Cardiac septum (tissue), 1 donor: ENCODE measurements around the gene TPPP3. TPM values are rescaled to one million over a fixed set of nuclear protein-coding genes. Genes with fewer than 3 reads are reported as not detected.
"Not testable (repeated sequence)": the region's sequence is repeated elsewhere in the genome, so short reads cannot be mapped to it uniquely, and the experiment has no call there.

Source experiments
- DNase-seq: peaks from one replicate; pipeline ENCODE4 v3.0.0-alpha.2; 2020; ENCODE audit warnings: low spot score
- intact Hi-C: fragments of 100-400 bp; cut with DNase I; formaldehyde crosslinking; loops from one replicate; pipeline ENCODE4 v1.14.0; 2022
- total RNA-seq: library from RNA; stranded (reverse); fragmentation: NEBNext Ultra II Directional; extraction: Animal tissue kit (Norgen Biotek cat#: 25700); gene quantifications from one replicate; pipeline ENCODE4 v1.2.1, GENCODE V29; 2021
- donor health status: DM: no; HTN: no; CAD: no.

Gene TPPP3
- total RNA-seq, 1 donor from 2014 or later: 9.6 TPM

DNA sequence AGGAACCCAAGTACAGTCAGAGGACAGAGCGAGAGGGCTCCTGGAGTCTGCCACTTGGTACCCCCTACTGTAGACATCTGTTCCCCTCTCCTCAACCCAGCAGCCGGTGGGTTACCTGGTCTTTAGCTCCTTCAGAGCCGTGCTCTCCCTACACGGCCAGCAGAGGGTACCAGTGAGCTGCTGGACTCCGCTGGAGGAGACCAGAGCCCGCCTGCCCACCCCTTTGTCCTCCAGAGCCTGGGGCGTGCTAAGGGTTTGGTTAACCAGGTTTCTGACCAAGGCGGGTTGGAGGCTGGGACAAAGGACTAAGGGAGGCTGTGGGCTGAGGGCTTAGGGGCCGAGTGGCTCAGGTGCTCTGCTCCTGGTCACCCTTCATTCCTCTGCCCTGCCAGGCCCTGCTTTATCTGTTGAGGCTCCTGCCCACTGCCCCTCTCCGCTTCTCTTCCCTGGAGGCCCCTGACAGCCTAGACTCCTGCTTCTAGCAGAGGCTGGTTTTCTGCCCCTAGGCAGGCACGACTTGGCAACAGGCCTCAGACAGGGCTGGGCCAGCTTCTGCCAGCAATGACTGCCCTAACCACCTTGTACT, 34.9 kb upstream of the TPPP3 start:
- intact Hi-C loops: loop anchor here (5.0 kb wide), 1 partner anchor 39 kb away; no protein-coding TSS in a partner anchor
- DNase-seq: peak; percentile 82

DNA sequence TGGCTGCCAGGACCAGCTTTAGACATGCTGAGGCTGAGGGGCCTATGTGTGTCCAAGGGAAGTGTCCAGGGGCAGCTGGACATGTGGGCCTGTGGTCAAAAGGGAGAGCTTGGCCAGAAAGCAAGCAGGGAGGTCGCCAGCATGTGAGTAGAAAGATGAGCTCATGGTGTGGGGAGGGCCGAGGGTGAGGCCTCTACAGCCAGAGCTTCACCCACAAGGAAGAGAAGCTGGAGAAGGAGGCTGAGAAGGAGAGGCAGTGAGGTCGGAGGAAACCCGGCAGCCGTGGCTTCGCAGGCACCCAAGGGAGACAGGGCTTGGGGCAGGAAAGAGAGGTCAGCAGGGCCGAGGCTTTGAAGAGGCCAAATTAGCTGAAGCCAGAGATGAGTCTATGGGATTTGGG, 33.7 kb upstream of the TPPP3 start:
- no peak for DNase-seq
- intact Hi-C loops: loop anchor here (5.0 kb wide), 1 partner anchor 40 kb away; no protein-coding TSS in a partner anchor

DNA sequence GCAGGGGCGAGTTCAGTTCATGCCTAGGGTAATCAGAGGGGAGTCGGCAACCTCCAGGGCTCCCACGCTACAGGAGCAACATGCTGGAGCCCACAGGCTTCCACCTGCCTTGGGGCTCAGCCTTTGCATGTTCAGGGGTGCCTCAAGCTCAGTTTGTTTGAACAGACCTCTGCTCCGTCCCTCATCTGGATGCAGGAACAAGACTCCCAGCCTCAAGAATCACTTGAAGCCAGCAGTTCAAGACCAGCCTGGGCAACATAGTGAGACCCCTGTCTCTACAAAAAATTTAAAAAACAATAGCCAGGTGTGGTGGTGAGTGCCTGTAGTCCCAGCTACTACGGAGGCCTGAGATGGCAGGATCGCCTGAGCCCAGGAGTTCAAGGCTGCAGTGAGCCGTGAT, 32.7 kb upstream of the TPPP3 start:
- intact Hi-C loops: loop anchor here (5.0 kb wide), 1 partner anchor 41 kb away; no protein-coding TSS in a partner anchor
- DNase-seq: no peak

DNA sequence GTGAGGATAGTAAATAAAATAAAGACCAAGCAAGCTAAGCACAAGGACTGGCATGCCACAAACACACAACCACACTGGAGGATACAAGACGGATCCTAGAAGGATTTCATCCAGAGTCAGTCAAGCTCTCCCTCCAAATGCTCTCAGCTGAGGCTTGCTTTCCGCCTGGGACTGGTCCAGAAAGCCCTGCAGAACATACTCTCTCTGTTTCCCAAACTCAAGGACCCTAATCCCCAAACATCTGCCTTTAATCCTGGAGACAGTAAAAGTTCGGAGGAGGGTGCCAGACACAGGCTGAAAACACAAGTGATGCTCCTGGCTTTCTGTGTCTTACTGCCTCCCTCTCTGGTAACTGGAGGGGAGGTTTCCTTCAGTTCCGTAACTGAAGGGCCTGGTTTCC, 32.3 kb upstream of the TPPP3 start:
- DNase-seq: no peak
- intact Hi-C loops: loop anchor here (5.0 kb wide), 1 partner anchor 42 kb away; no protein-coding TSS in a partner anchor

DNA sequence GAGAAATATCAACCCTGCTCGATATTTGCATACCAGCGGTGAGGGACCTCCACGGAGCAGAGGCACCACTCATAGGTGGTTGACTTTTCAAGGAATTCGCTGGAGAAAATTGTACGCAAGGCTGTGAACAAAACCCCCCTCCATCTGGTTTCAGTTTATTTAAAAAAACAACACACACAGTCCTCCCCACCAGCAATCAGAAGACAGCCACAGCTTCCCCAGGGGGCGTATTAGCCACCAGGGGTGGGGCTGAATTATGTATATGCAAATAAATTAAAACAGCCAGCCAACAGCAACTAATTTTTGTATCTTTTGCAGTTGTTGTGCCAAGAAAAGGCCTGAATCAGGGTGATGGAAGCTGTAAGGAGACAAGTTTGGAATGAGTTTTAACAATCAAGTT, 31.8 kb upstream of the TPPP3 start:
- no peak for DNase-seq
- intact Hi-C loops: loop anchor here (5.0 kb wide), 1 partner anchor 42 kb away; no protein-coding TSS in a partner anchor

DNA sequence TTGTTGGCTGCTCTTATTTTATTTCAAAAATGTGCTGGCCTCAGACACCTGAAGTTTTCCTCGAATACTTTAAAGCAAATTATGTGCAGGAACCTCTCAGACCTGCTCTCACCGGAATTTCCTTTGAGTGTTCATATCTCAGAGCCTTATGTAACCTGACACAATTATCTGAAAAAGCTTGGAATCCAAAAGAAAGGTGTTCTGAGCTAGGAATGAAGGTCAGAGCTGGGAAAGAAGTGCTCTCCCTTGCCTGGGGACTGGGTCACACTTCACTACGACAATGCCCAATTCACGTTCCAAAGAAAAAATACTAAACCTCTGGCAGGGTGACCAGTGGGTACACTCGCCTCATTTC, 30.9 kb upstream of the TPPP3 start:
- no peak for DNase-seq
- intact Hi-C loops: no loop called here

DNA sequence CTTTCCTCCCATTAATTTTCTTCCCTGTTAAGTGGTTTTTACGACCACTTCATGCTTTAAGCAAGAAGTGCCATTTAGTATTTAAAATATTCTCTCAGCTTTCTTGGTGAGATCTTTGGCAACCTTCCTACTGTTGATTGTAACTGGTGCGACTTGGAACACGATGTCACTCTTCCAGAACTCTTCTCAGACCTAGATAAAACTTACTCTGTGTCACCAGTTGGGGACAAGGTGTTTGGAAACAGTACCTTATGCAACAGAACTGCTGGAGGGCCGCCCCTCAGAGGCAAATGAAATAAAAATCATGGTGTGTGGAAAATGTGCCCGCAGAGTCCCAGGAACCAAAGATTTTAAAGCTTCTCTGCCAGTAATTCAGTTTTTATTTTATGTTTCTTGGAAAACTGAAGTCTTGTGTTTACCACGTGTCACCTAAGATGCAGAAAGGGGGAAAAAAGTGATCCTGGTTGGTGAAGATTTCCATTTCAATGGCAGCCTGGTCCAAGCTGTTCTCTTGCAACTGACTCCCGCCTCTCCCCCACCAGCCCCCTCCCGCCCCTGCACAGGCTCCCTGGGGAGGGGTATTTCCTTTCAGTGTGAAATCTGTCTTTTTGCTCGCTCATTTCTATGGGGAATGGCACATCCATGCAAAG, 30.4 kb upstream of the TPPP3 start:
- DNase-seq: no peak
- intact Hi-C loops: no loop called here

DNA sequence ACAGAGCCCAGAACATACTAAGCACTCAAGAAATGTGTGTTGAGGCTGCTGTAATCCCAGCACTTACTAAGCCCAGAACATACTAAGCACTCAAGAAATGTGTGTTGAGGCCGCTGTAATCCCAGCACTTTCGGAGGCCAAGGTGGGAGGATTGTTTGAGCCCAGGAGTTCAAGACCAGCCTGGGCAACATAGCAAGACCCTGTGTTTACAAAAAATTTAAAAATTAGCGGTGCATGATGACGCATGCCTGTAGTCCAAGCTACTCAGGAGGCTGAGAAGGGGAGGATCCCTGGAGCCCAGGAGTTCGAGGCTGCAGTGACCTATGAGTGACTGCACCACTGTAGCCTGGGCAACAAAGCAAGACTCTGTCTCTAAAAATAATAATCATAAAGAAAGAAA, 29.7 kb upstream of the TPPP3 start:
- no peak for DNase-seq
- intact Hi-C loops: no loop called here

DNA sequence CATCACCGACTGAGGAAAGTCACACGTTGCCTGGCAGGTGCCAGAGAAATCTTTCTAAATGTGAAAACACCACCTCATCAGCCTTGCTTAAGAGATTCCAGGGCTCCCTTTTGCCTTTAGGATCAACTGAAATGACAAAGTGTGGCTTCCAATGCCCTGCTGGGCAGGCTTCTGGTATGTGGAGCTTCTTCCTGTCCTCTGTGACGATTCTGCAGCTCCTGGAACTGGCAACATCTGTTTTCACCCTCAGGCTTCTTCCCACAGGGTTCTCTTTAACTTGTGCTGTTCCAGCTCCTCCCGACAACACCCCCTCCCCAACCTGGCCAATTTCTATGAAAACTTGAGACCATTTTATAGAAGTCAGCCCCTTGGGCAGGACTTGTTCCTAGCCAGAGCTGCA, 27.7 kb upstream of the TPPP3 start:
- no peak for DNase-seq
- intact Hi-C loops: no loop called here

DNA sequence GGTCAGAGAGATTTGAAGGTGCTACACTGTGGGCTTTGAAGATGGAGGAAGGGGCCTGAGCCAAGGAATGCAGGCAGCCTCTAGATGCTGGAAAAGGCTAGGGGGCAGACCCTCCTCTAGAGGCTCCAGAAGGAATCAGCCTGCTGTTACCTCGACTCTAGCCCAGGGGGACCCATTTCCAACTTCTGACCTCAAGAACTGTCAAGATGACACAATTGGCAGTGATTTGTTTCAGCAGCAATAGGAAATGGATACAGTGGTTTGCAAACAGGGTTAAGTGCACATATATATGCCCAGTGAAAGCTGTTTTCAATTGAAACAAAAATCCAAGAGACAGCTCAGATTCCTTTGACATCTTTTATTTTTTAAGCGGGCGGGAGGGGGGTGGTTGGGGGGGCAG, 26.6 kb upstream of the TPPP3 start:
- no peak for DNase-seq
- intact Hi-C loops: no loop called here

DNA sequence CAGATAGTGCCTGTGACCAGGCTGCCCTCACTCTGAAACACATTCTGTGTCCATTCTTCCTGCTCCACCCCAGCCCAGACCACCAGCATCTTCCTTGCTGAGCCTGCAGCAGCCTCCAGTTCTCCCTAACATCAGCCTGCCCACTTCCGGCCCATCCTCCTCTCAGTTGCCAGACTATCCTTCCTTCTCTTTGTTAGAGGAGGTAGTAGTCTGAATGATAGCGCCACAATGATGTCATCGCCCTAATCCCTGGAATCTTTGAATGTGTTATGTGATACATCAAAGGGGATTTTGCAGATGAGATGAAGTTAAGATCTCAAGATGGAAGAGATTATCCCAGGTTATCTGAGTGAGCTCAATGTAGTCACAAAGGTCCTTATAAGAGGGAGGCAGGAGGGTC, 26.2 kb upstream of the TPPP3 start:
- intact Hi-C loops: no loop called here
- DNase-seq: no peak

DNA sequence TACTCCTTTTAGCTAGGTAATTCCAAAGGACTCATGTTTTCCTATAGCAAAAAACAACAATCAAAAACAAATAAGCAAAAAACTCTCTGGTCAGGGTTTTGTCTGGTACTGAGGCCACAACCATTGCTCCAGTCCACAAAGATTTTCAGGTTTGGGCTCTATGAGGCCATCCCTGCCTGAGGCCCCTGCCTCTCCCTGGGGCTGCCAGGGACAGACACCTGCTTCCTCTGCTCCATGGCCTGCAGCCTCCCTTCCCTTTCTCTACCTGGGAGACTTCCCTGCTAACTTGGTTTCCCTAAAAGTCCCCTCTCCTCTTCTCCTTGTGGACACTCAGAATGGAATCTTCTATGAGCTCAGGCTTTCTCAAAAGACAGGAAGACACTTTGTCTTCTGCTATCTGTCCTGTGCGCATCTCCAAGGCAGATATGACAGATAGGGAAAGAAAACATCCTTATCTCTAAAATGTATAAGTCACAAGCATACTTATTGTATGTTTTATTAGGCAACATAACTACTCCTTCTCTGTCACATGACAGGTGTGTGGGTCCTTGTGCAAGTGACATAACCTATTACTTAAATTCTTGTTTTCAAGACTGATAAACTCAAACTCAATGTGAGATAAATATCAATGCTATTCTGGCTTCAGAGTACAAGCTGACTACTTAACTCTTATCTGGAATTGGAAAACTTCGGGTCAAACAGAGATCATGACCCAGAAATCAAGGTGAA, 24.2 kb upstream of the TPPP3 start:
- intact Hi-C loops: no loop called here
- no peak for DNase-seq

DNA sequence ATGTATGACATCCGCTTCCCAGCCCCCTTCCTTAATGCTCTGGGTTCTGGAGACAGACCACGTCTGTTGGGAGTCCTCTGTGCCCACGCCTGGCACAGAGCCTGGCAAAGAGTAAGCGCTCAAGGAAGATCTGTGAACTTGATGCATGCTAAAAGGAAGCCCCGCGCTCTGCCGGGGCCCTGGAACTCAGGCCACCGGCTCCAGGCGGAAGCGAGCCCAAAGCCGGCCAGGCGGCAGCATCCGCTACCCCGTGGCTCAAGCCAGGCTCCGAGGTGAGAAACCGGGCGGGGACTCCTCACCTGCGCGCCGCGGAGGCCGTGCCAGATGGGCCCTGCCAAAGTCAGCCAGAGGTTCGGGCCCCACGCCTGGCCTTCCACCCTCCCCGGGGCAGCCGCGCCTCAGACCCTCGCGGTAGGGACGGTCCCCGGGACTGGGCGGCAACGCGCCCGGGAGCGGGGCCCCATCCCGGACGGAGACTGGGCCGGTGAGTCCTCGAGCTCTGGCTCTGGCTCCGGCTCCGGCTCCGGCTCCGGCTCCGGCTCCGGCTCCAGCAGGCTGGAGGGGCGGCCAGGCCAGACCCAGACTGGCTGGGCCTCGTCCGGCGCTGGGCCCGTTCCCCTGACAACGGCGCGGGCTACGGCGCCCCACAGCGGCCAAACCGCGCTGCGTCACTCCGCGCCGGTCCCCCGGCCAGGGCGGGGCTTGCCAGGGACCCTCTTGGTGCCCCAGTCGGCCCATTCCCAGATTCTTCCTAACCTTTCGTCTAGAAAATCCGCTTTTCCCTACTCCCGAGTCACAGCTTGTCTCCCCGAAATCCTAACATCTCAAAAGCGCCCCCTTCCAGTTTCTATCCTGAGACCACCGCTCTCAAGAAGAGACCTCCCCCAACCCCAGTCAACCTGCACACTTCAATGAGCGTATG, 22.8 kb upstream of the TPPP3 start, which contains the start of gene ZDHHC1:
ZDHHC1 (minus strand) TSS at position 606 of the 922 bp plus-strand sequence. CDS start 8,702 bp downstream, outside the sequence.
- peak; percentile 87 for DNase-seq
- intact Hi-C loops: no loop called here

DNA sequence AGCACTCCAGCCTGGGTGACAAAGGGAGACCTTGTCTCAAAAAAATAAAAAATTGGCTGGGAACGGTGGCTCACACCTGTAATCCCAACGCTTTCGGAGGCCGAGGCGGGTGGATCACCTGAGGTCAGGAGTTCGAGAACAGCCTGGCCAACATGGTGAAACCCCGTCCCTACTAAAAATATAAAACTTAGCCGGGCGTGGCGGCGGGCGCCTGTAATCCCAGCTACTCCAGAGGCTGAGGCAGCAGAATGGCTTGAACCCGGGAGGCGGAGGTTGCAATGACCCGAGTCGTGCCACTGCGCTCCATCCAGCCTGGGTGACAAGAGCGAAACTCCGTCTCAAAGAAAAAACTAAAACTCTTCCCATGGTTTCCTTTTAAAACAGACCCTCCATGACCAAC, 22.1 kb upstream of the TPPP3 start:
- intact Hi-C loops, DNase-seq: not testable (repeated sequence)

DNA sequence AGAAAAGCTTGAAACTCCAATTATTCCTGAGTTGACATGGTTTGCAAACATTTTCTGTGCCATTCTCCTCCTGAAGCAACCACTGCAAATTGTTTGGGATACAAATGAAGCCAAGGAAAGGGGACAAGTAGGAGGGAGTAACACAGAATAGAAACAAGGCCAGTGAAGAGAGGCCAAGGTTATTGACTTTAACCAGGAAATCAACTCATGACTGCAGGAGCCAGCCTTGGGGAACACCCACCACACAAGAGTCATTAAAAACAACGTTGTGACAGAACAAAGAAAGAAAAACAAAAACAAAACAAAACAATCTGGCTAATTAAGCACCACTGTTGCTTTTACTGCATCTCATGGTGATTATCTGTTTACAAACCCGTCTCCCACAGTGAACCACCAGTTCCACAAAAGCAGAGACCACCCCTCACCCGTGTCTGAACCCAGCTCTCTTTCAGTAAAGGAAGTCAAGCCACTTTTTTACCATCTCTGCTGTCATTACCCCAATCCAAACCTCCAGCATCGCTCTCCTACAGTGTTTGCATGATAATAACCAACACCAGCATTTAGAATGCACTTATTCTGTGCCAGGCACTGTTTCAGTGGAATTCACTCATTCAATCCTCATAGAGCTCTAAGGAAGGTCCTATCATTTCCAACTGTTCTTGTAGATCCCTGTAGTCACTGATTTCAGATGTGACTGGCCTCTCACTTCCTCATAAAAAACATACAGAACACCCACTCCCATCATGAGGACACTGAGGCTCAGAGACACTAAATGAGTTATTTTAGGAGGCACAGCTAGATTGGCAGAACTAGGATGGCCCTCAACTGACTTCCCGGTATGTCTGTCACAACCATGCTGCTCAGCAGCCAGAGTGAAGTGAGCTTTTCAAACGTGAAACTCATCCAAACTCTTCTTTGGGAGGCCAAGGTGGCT, 20.9 kb upstream of the TPPP3 start:
- intact Hi-C loops: no loop called here

DNA sequence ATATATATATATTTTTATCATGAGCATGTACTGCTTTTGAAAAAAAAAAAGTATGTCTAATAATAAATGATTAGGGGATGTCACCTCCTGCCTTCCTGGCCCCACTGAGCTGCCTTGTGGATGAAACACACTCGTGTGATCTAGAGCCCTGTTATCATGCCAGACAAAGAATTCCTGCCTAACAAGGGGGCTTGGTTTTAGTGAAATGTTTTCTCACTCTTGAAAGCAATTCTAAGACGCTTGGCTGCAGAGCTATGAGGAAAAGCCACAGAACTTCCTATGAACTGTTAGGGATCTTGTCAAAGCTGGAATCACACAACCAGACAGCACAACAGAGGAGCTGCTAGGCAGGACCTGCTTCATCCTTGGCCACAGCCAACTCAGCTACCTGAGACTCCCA, 19.0 kb upstream of the TPPP3 start:
- DNase-seq: no peak
- intact Hi-C loops: no loop called here

More for the DNA sequence above, 20.9 kb upstream of the TPPP3 start:
- no peak for DNase-seq

DNA sequence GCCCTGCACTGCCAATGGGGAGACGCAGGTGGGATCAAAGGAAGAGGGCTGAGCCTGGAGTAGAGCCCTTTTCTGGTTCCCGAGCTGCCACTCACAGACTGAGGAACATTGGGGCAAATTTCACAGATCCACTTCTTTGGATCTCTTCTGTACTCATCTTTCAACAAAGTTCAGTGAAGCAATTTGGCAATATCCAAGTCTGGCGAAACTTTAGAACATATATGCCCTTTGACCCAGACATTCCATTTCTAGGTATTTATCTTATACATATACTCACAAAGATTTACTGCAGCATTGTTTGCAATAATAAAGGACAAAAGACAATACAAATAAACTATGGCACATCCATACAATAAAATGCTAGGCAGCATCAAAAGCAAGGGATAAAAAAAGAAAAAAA, 18.0 kb upstream of the TPPP3 start:
- intact Hi-C loops: no loop called here
- DNase-seq: no peak

DNA sequence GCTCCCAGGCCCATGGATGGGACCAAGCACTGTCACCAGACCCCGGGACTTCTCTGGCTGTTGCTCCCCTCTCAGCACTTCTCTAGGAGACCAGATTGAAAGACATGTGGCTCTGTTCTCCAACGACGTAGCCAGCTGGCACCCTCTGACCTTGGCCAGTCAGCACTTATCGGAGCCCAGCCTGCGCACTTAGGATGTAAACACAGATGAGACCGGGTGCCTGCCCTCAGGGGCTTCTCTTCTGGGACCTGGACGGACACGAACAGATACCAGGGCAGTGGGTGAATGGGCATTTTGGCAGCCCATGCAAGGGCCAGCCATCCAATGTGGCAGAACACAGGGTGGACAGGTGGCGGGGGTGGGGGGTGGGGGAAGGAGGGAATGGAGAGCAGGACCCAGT, 16.3 kb upstream of the TPPP3 start:
- no peak for DNase-seq
- intact Hi-C loops: no loop called here
